ENCODE measurements around the gene ZDHHC4.

GRCh38 chr7:6528401-6529130, 48.7 kb upstream of the ZDHHC4 start:
- TF ChIP-seq XRCC5 (IDR thresholded peaks at IDR 0.05; ENCODE audit: low read depth, low read length) (no peak), CTCF (IDR thresholded peaks at IDR 0.05 in 2 of 3, conservative IDR thresholded peaks at IDR 0.05 in 1 of 3; ENCODE audit: insufficient read depth in 2 of 3, low read depth in 1 of 3, low read length in 3 of 3) (no peak), ZFX (CRISPR knock-in tag; IDR thresholded peaks at IDR 0.05) (no peak)
